ENCODE data around the gene XAB2. TPM values are rescaled to one million over a fixed set of nuclear protein-coding genes. Genes with fewer than 3 reads are reported as not detected.

The XAB2 gene
- total and polyA plus RNA-seq, 5 experiments from 2014 or later = 6.6 to 71.0 (median 17.6) TPM

- no peak for ATAC-seq
- H3K36me3 Mint-ChIP-seq = no peaks in the 10 kb centered on the region
- DNase-seq = no peak
- no peaks in the 10 kb centered on the region for H3K9me3 Mint-ChIP-seq
- POLR2A ChIA-PET = no interaction called here
- H3K4me1 Mint-ChIP-seq = no peaks in the 10 kb centered on the region
- H3K27me3 Mint-ChIP-seq = peaks cover 0 to 11% (median 8%) of the 10 kb centered on the region in 5 donors
- H3K4me3 Mint-ChIP-seq = no peak overlapping the region
- H3K27ac Mint-ChIP-seq = no peak overlapping the region
Observed at GRCh38 chr19:7575434-7576040, 53.8 kb downstream of the XAB2 start.

- Mint-ChIP-seq H3K4me1 (peaks cover 0 to 2% (median under 1%) of the 10 kb centered on the region in 4 donors), H3K9me3 (no peaks in the 10 kb centered on the region), H3K27ac (no peak overlapping the region), H3K27me3 (peaks cover 0 to 5% (median 0%) of the 10 kb centered on the region in 5 donors), H3K36me3 (no peaks in the 10 kb centered on the region), H3K4me3 (no peak overlapping the region)
- no peak for DNase-seq
- POLR2A ChIA-PET = interaction anchor here (0.6 kb wide), 1 partner anchor 99 kb away, joined by 3 read pairs; no protein-coding TSS in a partner anchor
- ATAC-seq = no peak
Observed at GRCh38 chr19:7570761-7571160, 58.6 kb downstream of the XAB2 start.

Small RNA genes lying within 50 kb of the gene (microRNA-seq; reads per million reads assigned to microRNA genes)
- gene MIR6792 (ENCODE audit: borderline microRNAs expressed) = not detected

Other genes starting within 250 kb of the XAB2 start
- 1 to 10 TPM in 1 of 2 experiments, under 1 TPM in 1; 0.88 to 1.1 TPM for gene PEX11G, start 140.5 kb downstream of the XAB2 start, total RNA-seq
- 1 to 10 TPM in 2 of 3 donors, under 1 TPM in 1; 0.68 to 2.7 (median 2.3) TPM for gene PEX11G, start 140.5 kb downstream of the XAB2 start, polyA plus RNA-seq
- gene ZNF358, start 113.4 kb downstream of the XAB2 start, total RNA-seq = 10 to 100 TPM; 10.2 to 10.8 TPM
- 1 to 10 TPM in 2 of 3 donors, under 1 TPM in 1; 0.71 to 2.5 (median 1.7) TPM for gene ZNF358, start 113.4 kb downstream of the XAB2 start, polyA plus RNA-seq
- gene MCOLN1, start 106.9 kb downstream of the XAB2 start, total RNA-seq = 10 to 100 TPM; 13.7 TPM
- gene MCOLN1, start 106.9 kb downstream of the XAB2 start, polyA plus RNA-seq = 10 to 100 TPM in 1 of 3 donors, 1 to 10 TPM in 2; 6.5 to 10.1 (median 6.6) TPM
- 100 to 1,000 TPM; 114 to 116 TPM for gene PNPLA6, start 93.8 kb downstream of the XAB2 start, total RNA-seq
- gene PNPLA6, start 93.8 kb downstream of the XAB2 start, polyA plus RNA-seq = 10 to 100 TPM in 1 of 3 donors, 1 to 10 TPM in 2; 5.9 to 10.2 (median 7.0) TPM
- 1 to 10 TPM in 1 of 2 experiments, under 1 TPM in 1; 0.99 to 2.2 TPM for gene CAMSAP3, start 33.7 kb downstream of the XAB2 start, total RNA-seq
- under 1 TPM in 2 of 3 donors, not detected in 1; 0.20 to 0.58 TPM for gene CAMSAP3, start 33.7 kb downstream of the XAB2 start, polyA plus RNA-seq
- 100 to 1,000 TPM; 124 to 128 TPM for gene PET100, start 248 bp upstream of the XAB2 start, total RNA-seq
- gene PET100, start 248 bp upstream of the XAB2 start, polyA plus RNA-seq = 100 to 1,000 TPM; 190 to 299 (median 289) TPM
- gene PCP2, start 4.2 kb upstream of the XAB2 start, total RNA-seq = 1 to 10 TPM; 5.2 to 8.4 TPM
- gene PCP2, start 4.2 kb upstream of the XAB2 start, polyA plus RNA-seq = under 1 TPM in 1 of 3 donors, not detected in 2; 0.76 TPM
- 100 to 1,000 TPM; 165 to 184 TPM for gene STXBP2, start 7.6 kb upstream of the XAB2 start, total RNA-seq
- gene STXBP2, start 7.6 kb upstream of the XAB2 start, polyA plus RNA-seq = 10 to 100 TPM; 50.4 to 63.2 (median 54.9) TPM
- not detected for gene RETN, start 39.5 kb upstream of the XAB2 start, total RNA-seq
- gene RETN, start 39.5 kb upstream of the XAB2 start, polyA plus RNA-seq = 10 to 100 TPM in 1 of 3 donors, 1 to 10 TPM in 2; 6.5 to 12.8 (median 8.7) TPM
- gene MCEMP1, start 47.5 kb upstream of the XAB2 start, total RNA-seq = not detected
- under 1 TPM in 1 of 3 donors, not detected in 2; 0.12 TPM for gene MCEMP1, start 47.5 kb upstream of the XAB2 start, polyA plus RNA-seq
- 10 to 100 TPM; 66.5 to 71.8 TPM for gene TRAPPC5, start 51.3 kb upstream of the XAB2 start, total RNA-seq
- gene TRAPPC5, start 51.3 kb upstream of the XAB2 start, polyA plus RNA-seq = 100 to 1,000 TPM; 154 to 208 (median 170) TPM
- 1 to 10 TPM; 1.7 to 2.3 TPM for gene FCER2, start 72.6 kb upstream of the XAB2 start, total RNA-seq
- under 1 TPM in 2 of 3 donors, not detected in 1; 0.23 to 0.38 TPM for gene FCER2, start 72.6 kb upstream of the XAB2 start, polyA plus RNA-seq
- not detected for gene CLEC4G, start 102.6 kb upstream of the XAB2 start, total RNA-seq
- not detected for gene CLEC4G, start 102.6 kb upstream of the XAB2 start, polyA plus RNA-seq
- gene CD209, start 118.0 kb upstream of the XAB2 start, total RNA-seq = under 1 TPM; 0.11 to 0.26 TPM
- gene CD209, start 118.0 kb upstream of the XAB2 start, polyA plus RNA-seq = not detected
- not detected for gene CLEC4M, start 133.7 kb upstream of the XAB2 start, total RNA-seq
- gene CLEC4M, start 133.7 kb upstream of the XAB2 start, polyA plus RNA-seq = not detected
- 10 to 100 TPM; 10.5 to 11.5 TPM for gene EVI5L, start 200.7 kb upstream of the XAB2 start, total RNA-seq
- gene EVI5L, start 200.7 kb upstream of the XAB2 start, polyA plus RNA-seq = 1 to 10 TPM; 1.1 to 2.7 (median 1.7) TPM
- under 1 TPM; 0.11 to 0.21 TPM for gene PRR36, start 244.8 kb upstream of the XAB2 start, total RNA-seq
- gene PRR36, start 244.8 kb upstream of the XAB2 start, polyA plus RNA-seq = under 1 TPM; 0.03 to 0.18 (median 0.13) TPM

All from naive thymus-derived CD8-positive, alpha-beta T cell (primary cell).